IPS DF 19.7 (cell line): ENCODE measurements around the gene CCDC183.
"Not testable (repeated sequence)": the region's sequence is repeated elsewhere in the genome, so short reads cannot be mapped to it uniquely, and the experiment has no call there.

ENCODE experiments used
- DNase-seq: peaks from one replicate; pipeline ENCODE4 v3.0.0-alpha.2; 2013; ENCODE audit warnings: low read depth, low spot score

CCDC183 gene

DNA sequence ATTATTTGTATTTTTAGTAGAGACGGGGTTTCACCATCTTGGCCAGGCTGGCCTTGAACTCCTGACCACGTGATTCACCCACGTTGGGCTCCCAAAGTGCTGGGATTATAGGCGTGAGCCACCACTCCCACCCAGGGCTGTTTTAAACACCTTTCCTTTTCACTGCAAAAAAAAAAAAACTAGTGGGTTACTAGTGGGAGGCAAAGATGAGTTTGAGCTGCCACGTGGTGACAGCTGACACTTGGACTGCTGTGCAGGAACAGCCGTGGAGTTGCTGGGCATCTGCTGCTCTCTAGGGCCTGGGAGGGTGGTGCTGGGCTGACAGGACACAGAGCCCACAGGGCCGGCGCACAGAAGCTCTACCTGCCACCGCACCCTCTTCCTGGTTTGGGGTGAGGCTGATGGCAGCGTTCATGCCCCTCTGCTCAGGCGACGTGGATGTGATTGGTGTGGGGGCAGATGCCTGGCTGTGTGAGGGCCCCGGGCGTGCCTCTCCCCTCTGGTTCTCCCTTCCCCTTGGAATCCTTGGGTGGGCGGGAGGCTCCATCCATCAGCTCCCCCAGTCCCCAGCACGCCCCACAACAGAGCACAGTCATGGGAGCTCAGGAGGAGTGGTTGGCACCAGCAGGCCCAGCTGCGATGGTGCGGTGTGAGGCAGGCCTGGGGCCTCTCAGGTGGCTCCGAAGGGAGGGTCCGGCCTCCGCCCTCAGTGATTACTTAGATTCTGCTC, 28.5 kb downstream of the CCDC183 start:
- no peak for DNase-seq

- DNase-seq: no peak
Measured at GRCh38 chr9:136825295-136826187, 29.4 kb downstream of the CCDC183 start.

GRCh38 chr9:136826188-136826541, 30.0 kb downstream of the CCDC183 start:
- no peak for DNase-seq

GRCh38 chr9:136826703-136827582, 30.8 kb downstream of the CCDC183 start:
- no peak for DNase-seq

- DNase-seq: no peak
Measured at GRCh38 chr9:136827794-136828473, 31.8 kb downstream of the CCDC183 start.

DNA sequence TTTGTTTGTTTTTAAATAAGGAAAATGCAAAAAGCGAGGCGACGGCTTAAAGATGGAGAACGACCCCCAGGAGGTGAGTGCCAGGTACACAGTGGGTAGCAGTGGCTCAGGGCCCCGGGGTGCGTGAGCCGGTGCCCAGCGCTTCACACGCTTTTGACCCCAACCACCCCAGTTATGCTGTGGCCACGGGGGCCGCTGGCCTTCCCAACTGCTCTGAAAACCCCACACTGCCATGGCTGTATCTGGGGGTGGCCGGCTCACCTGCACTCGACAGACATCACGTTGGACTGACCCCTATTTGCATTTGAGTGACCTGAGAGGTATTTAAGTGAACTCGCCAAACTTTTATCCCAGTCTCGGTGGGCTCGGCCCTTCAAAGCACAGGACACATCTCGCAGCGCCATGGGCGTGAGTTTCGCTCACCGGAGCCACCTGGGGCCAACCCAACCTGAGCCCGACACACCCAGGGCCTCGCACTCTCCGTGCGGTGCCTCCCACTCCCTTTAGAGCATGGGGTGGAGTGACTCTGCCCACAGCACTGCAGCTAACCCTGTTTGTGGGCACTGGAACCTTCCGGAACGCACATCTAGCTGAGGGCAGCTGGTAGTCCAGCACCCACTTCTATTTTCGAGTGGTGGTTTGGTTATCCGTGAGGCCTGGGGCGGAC, 32.5 kb downstream of the CCDC183 start:
- no peak for DNase-seq

GRCh38 chr9:136829412-136829811, 33.3 kb downstream of the CCDC183 start:
- DNase-seq: no peak

- no peak for DNase-seq
Measured at GRCh38 chr9:136829981-136830885, 34.1 kb downstream of the CCDC183 start.

- DNase-seq: no peak
Measured at GRCh38 chr9:136831002-136831719, 35.0 kb downstream of the CCDC183 start.

DNA sequence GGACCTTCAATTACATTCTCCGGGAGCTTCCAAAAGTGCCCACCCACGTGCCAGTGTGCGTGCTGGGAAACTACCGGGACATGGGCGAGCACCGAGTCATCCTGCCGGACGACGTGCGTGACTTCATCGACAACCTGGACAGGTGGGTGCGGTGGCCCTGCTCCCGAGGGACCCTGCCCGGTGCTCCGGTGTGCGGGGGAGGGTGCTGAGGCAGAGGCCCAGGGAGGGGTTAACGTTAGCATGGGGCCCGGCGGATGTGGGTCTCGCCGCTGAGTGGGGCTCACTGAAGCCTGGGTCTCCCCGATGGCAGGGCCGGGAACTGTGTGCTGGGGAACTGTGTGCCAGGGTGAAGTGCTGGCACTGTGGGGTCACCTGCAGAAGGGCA, 35.6 kb downstream of the CCDC183 start:
- no peak for DNase-seq

GRCh38 chr9:136832581-136832980, 36.4 kb downstream of the CCDC183 start:
- no peak for DNase-seq

DNA sequence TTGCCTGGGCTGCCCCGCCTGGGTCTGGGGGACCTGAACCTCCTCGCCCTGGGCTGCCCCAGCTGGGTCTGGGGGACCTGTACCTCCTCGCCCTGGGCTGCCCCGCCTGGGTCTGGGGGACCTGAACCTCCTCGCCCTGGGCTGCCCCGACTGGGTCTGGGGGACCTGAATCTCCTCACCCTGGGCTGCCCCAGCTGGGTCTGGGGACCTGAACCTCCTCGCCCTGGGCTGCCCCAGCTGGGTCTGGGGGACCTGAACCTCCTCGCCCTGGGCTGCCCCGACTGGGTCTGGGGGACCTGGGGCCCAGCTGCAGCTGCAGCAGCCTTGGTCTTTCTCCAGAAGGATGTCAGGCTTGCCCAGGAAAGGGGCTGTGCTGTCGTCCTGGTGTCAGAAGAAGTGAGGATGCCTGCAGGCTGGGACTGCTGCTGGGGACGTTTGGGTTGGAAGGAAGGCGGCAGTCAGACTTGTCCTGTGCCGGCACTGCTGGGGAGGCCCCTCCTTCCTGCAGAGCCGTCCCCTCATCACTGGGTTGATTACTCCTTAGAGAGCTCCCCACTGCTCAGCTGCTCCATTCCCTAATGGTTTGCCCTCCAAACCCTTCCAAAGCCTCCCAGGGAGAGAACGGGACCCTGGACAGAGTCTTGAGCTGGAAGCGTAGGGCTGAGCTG, 37.4 kb downstream of the CCDC183 start:
- not testable (repeated sequence) for DNase-seq

DNA sequence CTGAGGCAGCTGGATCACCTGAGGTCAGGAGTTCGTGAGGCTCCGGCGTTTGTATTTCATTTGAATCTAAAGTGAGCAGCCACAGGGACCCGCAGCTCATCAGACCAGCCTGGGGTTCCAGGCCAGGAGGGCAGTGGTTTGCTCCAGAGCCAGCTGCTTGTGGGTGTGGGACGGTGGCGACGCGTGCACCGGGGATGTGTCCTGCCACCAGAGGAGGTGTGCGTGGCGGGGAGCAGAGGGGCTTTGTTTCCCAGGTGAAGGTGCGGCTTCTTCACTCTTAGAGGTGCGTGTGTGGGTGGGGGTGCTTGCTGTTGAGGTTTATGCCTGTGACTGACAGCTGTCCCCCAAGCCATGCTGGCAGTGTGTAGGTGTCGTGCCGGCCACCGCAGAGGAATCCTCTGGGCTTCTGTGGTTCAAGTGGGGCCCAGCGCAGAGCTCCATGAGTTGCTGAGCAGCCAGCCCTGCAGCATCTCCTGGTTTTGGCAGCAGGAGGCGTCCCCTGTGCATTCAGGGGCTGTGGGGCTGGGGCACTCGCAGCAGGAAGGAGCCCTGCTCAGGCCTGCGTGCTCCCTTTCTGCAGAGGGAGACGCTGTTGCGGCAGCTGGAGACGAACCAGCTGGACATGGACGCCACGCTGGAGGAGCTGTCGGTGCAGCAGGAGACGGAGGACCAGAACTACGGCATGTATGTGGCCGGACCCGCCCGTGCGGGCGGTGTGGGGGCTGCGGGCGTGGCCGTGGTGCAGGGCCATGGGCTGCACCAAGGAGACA, 39.2 kb downstream of the CCDC183 start:
- DNase-seq: no peak

- no peak for DNase-seq
Measured at GRCh38 chr9:136835932-136836904, 40.1 kb downstream of the CCDC183 start.

DNA sequence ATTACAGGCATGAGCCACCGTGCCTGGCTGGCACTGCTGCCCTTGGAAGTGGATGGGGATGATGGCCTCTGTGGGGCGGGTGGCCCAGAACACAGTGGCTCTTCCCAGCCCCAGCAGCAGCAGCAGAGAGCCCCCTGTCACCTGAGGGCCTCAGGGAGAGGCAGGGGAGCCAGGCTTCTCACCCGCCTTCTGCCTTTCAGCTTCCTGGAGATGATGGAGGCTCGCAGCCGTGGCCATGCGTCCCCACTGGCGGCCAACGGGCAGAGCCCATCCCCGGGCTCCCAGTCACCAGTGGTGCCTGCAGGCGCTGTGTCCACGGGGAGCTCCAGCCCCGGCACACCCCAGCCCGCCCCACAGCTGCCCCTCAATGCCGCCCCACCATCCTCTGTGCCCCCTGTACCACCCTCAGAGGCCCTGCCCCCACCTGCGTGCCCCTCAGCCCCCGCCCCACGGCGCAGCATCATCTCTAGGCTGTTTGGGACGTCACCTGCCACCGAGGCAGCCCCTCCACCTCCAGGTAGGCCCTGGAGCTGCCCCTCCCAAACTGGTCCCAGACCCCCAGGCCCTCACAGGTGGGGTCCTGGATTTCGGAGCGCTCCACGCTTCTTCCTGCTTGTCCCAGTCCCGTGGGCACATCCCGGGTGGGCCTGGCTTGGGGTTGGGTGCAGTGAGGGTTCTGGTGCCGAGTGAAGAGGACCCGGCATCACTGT, 41.2 kb downstream of the CCDC183 start:
- DNase-seq: no peak

DNA sequence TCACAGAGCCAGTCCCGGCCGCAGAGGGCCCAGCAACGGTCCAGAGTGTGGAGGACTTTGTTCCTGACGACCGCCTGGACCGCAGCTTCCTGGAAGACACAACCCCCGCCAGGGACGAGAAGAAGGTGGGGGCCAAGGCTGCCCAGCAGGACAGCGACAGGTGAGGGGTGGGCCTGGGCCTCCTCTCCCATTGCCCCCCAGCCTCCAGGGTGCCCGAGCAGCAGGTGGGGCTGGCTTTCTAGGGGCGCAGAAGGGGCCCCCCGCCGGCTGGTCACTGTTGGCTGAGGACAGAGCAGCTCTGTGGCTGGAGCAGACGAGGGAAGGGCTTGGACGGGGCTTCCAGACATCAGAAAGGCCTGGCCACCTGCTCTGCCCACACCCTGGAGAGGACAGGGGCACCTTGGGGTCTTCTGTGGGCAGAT, 41.7 kb downstream of the CCDC183 start:
- not testable (repeated sequence) for DNase-seq
